GM18861 (cell line): Measurements from ENCODE around the gene GSTO1.
"Not testable (repeated sequence)": the region's sequence is repeated elsewhere in the genome, so short reads cannot be mapped to it uniquely, and the experiment has no call there.

Experiments
- ATAC-seq: cut with Tn5 transposase; IDR thresholded peaks from one replicate; pipeline ENCODE4 v1.9.1; 2021; ENCODE audit not compliant: unreplicated experiment

GSTO1 gene

GRCh38 chr10:104254493-104255310 is at the start of gene GSTO1:
GSTO1 (plus strand) TSS chr10:104254892; CDS start chr10:104254929, 37 bp downstream.
- ATAC-seq = peak; percentile 63

DNA sequence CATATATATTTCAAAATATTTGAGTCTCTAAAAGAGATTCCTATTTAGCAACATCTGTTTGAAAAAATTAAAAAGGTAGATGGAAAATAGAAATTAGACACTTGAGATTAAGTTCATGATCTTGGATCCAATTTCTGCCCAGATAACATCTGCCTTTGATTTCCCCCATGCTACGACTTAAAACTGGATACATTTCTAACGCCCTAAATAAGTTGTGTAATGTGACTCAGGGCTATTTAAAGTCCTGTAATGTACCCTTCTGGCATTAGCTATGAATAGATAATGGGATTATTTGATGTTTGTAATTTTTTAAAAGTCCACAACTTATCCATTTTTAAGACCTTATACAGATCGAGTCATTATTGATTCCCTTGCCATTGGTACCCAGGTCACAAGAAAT is 46.0 kb upstream of the GSTO1 start:
- ATAC-seq = no peak

DNA sequence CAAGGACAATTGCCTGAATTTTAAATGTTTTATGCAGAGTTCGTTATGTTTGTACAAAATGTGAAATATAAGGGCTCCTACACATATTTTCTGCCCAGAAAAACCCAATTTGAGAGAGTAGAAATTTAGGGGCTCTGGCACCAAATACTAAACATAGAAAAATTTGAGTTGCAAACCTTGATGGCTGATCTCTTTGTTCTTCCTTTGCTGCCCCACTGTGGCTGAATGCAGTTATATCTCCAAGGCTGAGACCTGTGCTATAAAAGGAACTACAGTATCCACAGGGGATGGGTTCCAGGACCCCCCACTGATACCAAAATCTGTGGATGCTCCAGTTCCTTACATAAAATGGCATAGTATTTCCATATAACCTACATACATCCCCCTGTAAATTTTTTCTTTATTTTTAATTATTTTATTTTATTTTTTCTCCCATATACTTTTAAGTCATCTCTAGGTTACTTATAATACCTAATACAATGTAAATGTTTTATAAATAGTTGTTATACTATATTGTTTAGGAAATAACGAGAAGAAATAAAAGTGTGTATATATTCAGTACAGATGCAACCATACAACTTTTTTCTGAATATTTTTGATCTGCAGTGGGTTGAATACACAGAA is 45.0 kb upstream of the GSTO1 start:
- ATAC-seq = no peak

DNA sequence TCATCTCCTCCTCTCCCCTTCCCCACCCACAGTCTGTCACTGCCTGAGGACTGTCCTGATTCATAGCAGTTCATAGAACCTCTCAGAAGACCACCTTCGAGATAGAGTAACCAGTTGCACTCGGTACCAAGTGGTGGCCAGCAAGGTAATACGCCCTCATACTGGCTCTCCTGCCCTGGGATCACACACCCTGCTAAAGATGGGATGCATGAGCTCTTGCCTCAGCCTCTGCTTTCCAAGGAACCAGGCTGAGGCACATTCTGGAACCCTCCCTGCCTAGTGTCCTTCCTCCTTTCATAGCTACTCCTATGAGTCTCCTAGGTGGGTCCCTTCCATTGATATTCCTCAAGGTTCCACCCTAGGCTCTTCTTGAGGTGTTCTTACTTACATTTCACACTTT is 38.1 kb upstream of the GSTO1 start:
- ATAC-seq = no peak

GRCh38 chr10:104218751-104219150 is 35.9 kb upstream of the GSTO1 start:
- no peak for ATAC-seq

GRCh38 chr10:104220522-104220921 is 34.2 kb upstream of the GSTO1 start:
- ATAC-seq = no peak

DNA sequence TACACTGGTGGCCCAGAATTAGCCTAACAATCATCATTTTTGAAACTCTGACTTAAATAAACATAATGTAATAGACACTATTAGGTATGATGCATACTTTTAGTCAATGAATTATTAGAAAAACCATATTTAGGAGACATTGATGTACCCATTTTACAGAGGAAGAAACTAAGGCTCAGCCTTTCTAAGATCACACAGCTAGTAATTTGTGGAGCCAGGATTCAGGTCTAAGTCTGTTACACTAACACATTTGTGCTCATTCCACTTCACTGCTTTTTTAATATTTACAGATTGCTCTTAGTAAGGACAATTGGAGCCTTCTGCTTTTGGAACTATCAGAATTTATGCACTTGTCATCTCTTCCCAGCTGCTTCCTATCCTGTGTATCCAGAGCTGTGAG is 31.4 kb upstream of the GSTO1 start:
- no peak for ATAC-seq

DNA sequence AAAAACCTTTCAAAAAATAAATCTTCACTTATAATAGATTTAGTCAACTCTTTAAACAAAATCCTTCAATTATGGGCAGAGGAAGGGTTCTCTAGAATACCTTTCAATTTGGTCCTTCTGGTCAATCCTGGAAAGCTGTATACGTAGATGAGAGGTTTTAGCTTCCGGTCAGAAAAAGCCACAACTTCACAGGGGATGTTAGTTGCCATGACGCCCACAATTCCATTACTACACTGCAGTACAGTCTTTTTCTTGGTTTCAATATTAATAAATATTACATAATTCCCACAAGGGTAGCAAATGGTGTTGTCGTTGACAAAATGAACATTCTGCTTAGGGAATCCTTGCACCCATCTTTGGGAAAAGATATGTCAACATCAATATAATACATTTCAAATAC is 24.2 kb upstream of the GSTO1 start:
- no peak for ATAC-seq

- ATAC-seq = peak; percentile 100
Measured at GRCh38 chr10:104231784-104232612, 22.7 kb upstream of the GSTO1 start, which contains the start of gene CFAP43. CFAP43 (minus strand) TSS chr10:104232364; CDS start chr10:104232246, 118 bp downstream.

- ATAC-seq = no peak
Measured at GRCh38 chr10:104232613-104233102, 22.0 kb upstream of the GSTO1 start.

DNA sequence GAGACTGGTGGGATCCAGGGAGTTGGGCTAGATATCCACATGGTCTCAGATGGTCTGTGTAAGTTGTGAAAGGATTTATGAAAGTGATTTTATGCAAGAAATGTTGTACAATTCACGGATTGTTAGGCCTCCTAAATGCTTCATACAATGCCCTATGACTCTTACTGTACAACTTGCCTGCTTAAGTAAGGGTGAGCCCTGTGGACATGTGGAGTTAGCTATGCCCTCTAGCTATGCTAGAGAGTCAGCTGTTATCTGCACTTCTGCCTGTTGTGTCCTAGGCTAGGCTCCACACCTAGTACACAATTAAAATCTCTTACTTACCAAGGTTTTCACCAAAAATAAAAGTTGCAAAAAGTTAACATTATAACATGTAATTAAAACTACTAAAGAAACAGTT is 20.9 kb upstream of the GSTO1 start:
- ATAC-seq = no peak

DNA sequence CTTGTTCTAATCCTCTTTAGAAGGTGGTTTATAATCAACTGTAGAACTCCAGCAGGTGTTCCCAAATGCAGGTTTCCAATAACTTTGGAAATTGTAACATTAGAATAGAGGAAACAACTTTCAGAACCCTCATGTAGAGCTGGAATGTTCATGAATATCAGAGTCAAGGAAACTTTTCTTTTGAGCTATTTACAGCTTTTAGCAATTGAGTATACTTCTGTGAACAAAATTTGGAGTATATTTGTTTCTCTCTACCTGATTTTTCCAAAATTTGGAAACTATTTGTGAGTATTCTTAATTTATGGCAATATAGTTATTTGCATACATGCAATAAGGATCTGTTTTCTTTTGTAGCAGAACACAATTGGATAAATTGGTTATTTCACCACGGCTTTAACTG is 19.8 kb upstream of the GSTO1 start:
- ATAC-seq = no peak

- no peak for ATAC-seq
Measured at GRCh38 chr10:104235801-104236200, 18.9 kb upstream of the GSTO1 start.

DNA sequence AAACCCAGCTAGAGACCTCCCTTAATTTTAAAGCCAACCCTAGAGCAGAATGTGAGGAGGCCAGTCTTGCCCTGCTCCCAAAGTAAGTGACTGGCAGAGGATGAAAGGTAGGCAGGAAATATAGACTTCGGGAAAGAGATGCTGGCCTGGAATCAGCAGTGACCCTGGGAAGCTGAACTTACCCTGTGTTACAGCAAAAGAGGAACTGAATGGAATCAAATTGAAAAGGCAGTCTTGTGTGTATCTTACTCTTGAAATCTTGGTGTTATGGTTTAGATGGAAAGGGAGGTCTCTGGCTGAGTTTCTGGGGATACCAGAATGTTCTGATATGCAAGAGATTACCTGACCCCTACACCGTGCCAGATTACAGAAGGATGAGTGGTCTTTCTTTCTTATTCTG is 14.6 kb upstream of the GSTO1 start:
- no peak for ATAC-seq

DNA sequence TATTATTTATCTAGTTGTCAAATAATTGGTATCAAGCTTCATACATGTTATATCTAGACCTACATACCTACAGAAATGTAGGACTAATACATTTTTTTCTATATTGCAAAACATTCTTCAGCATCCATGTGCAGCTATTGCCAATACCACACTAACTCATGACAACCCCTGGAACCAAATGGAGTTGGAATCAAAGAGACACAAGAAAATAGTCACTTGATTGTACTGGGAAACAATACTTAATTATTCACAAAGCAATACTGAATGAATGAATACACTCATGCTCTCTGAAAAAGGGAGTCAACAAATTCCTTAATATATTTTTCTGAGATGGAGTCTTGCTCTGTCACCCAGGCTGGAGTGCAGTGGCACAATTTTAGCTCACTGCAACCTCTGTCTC is 12.1 kb upstream of the GSTO1 start:
- no peak for ATAC-seq

GRCh38 chr10:104243009-104243408 is 11.7 kb upstream of the GSTO1 start:
- not testable (repeated sequence) for ATAC-seq

DNA sequence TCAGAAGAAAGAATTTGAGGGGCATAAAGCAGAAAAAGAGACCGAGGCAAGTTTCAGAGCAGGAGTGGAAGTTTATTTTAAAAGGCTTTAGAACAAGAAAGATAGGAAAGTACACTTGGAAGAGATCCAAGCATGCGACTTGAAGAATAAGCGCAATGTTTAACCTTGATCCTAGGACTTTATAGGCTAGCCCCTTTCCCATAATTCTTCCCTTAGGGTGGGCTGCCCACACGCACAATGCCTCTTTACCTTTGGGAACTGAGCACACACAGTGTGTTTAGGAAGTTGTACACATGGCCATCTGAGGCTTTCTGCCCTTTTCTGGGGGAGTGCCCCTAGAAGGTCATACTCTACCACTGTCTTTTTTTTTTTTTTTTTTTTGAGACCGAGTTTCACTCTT is 11.2 kb upstream of the GSTO1 start:
- ATAC-seq = no peak

GRCh38 chr10:104245066-104245632 is 9.5 kb upstream of the GSTO1 start:
- no peak for ATAC-seq

DNA sequence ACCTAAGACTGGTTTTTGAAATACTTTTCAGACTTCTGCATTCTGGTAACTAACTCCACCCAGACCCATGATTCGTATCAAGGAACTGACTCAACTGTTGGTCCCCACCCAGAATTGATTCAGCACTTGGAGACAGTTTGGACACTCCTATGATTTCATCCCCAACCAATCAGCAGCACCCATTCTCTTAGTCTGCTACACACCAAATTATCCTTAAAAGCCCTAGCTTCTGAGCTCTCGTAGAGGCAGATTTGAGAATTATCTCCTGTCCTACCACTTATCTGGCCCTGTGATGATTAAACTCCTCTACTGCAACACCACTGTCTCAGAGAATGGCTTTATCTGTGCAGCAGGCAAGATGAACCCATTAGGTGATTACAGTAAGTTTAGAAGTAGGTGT is 7.7 kb upstream of the GSTO1 start:
- ATAC-seq = no peak

DNA sequence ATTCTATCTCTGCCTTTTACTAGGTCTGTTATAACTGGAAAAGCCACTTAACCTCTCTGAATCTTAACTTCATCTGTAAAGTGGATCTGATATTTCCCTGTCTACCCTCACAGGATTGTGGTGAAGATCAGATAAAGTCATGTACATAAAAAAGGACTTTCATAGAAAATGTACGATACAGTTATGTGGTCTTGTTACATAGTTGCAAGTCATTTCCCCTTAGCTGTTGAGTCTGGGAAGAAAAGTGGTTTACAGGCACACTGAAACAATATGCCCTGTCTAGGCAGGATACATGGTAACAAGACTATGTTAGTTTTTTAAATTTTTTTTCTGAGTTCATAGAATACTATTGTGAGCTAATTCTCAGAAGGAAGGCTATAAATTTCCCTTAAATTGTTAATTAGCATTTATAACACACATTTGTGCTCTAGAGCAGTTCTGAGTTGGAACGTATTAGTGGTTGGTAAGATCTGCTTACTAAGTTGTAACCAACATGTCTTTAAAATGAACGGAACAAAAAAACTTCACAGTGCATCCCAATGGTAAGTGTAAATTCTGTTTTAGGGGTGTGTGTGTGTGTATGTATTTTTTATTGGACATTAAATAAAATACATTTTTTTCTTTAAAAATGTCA is 7.1 kb upstream of the GSTO1 start:
- no peak for ATAC-seq

GRCh38 chr10:104248931-104249330 is 5.8 kb upstream of the GSTO1 start:
- not testable (repeated sequence) for ATAC-seq
